Hepatocyte (in vitro differentiated cells): ENCODE results near the gene NT5C1B.

Experiments used
- CTCF ChIP-seq: fragments of 200-600 bp; sonication (generic); IDR thresholded peaks from 2 replicates; pipeline ENCODE4 v1.5.1; 2016; ENCODE audit warnings: antibody characterized with exemption, mild to moderate bottlenecking; ENCODE audit not compliant: poor library complexity
- EZH2 ChIP-seq: fragments of 200-600 bp; sonication (generic); IDR thresholded peaks from 2 replicates; pipeline ENCODE4 v1.6.1; 2016; ENCODE audit warnings: antibody characterized with exemption, mild to moderate bottlenecking, borderline replicate concordance
- EZH2phosphoT487 ChIP-seq: fragments of 200-600 bp; sonication (generic); IDR thresholded peaks from one replicate; pipeline ENCODE4 v1.6.1; 2018; ENCODE audit warnings: antibody characterized with exemption, mild to moderate bottlenecking, low read depth, moderate library complexity; ENCODE audit not compliant: unreplicated experiment, severe bottlenecking

- TF ChIP-seq CTCF: no peak
- no peak for TF ChIP-seq EZH2phosphoT487
- no peak for TF ChIP-seq EZH2
Measured at GRCh38 chr2:18623782-18624181, 34.4 kb upstream of the NT5C1B start.
